Mucosa of rectum (tissue), 2 donors: Measurements from ENCODE around the gene ZNF550.
A peak's percentile ranks its signal among the peaks of the same experiment; 100 is the strongest.

Experiments used
- H3K27ac ChIP-seq, 2 donors: one replicate each; pipeline ENCODE4 v1.7.0; 2013; ENCODE audit warnings: inconsistent platforms in 2 of 2, low read depth in 2 of 2, low read length in 2 of 2
- H3K27me3 ChIP-seq, 2 donors: one replicate each; pipeline ENCODE4 v1.7.0; 2013; ENCODE audit warnings: low read length in 2 of 2; ENCODE audit not compliant: control insufficient read depth in 2 of 2, insufficient read depth in 2 of 2
- H3K36me3 ChIP-seq, 2 donors: one replicate each; pipeline ENCODE4 v1.7.0; 2013; ENCODE audit warnings: low read length in 2 of 2; ENCODE audit not compliant: control insufficient read depth in 2 of 2, insufficient read depth in 2 of 2
- H3K4me1 ChIP-seq, 2 donors: one replicate each; pipeline ENCODE4 v1.7.0; 2013; ENCODE audit warnings: low read length in 2 of 2, mild to moderate bottlenecking in 1 of 2; ENCODE audit not compliant: control insufficient read depth in 2 of 2, insufficient read depth in 2 of 2
- H3K4me3 ChIP-seq, 2 donors: one replicate each; pipeline ENCODE4 v1.7.0; 2013; ENCODE audit warnings: low read length in 2 of 2
- H3K9ac ChIP-seq, 2 donors: one replicate each; pipeline ENCODE4 v1.7.0; 2013; ENCODE audit warnings: low read length in 2 of 2, low read depth in 1 of 2, mild to moderate bottlenecking in 1 of 2
- H3K9me3 ChIP-seq, 2 donors: one replicate each; pipeline ENCODE4 v1.7.0; 2013; ENCODE audit warnings: low read length in 2 of 2; ENCODE audit not compliant: control insufficient read depth in 2 of 2
- donor health status: healthy.
- donor health status: Normal muscosa, but diverticular disease.

ZNF550 gene

GRCh38 chr19:57559404-57560025 lies at the start of gene ZNF550:
ZNF550 (minus strand) TSS chr19:57559863; CDS start chr19:57559682, 181 bp downstream.
- peak within 1 kb of the TSS; percentile 88 to 89 for H3K4me3 ChIP-seq
- peaks cover 16 to 19% of the 10 kb centered on the region in 2 donors for H3K36me3 ChIP-seq
- H3K27ac ChIP-seq = peak within 1 kb of the TSS in 1 of 2 donors; percentile 12
- peaks cover 12 to 19% of the 10 kb centered on the region in 2 donors for H3K9me3 ChIP-seq
- peaks cover 6 to 10% of the 10 kb centered on the region in 2 donors for H3K4me1 ChIP-seq
- H3K27me3 ChIP-seq = no peaks in the 10 kb centered on the region
- peak within 1 kb of the TSS; percentile 79 to 82 for H3K9ac ChIP-seq

GRCh38 chr19:57606931-57607330 lies 47.3 kb upstream of the ZNF550 start:
- Histone ChIP-seq H3K27me3 (no peaks in the 10 kb centered on the region), H3K9me3 (peaks cover 33 to 40% of the 10 kb centered on the region in 2 donors), H3K4me1 (no peaks in the 10 kb centered on the region), H3K9ac (no peak overlapping the region), H3K4me3 (no peak overlapping the region), H3K27ac (no peak overlapping the region), H3K36me3 (peaks cover 29 to 37% of the 10 kb centered on the region in 2 donors)

GRCh38 chr19:57599761-57600383 lies 40.2 kb upstream of the ZNF550 start, which contains the start of gene ZNF530:
ZNF530 (plus strand) TSS chr19:57599885; CDS start chr19:57604346, 4,461 bp downstream.
- no peaks in the 10 kb centered on the region for H3K27me3 ChIP-seq
- H3K4me3 ChIP-seq = peak within 1 kb of the TSS; percentile 82
- peaks cover 6 to 7% of the 10 kb centered on the region in 2 donors for H3K4me1 ChIP-seq
- H3K9me3 ChIP-seq = peaks cover 15 to 16% of the 10 kb centered on the region in 2 donors
- H3K27ac ChIP-seq = no peak within 1 kb of the TSS
- peak within 1 kb of the TSS; percentile 32 to 68 for H3K9ac ChIP-seq
- peaks cover 10% of the 10 kb centered on the region in 2 donors for H3K36me3 ChIP-seq

- Histone ChIP-seq H3K27me3 (no peaks in the 10 kb centered on the region), H3K4me3 (peak overlapping the region; percentile 82), H3K4me1 (peaks cover 6 to 7% of the 10 kb centered on the region in 2 donors), H3K27ac (no peak overlapping the region), H3K9me3 (peaks cover 10 to 13% of the 10 kb centered on the region in 2 donors), H3K36me3 (peaks cover 5% of the 10 kb centered on the region in 2 donors), H3K9ac (peak overlapping the region in 1 of 2 donors; percentile 68)
These were observed 39.7 kb upstream of the ZNF550 start for GRCh38 chr19:57599377-57599760.

- H3K9me3 ChIP-seq = peaks cover 26 to 29% of the 10 kb centered on the region in 2 donors
- H3K4me1 ChIP-seq = peaks cover 0 to 2% of the 10 kb centered on the region in 2 donors
- no peak overlapping the region for H3K27ac ChIP-seq
- H3K27me3 ChIP-seq = no peaks in the 10 kb centered on the region
- H3K9ac ChIP-seq = no peak overlapping the region
- H3K4me3 ChIP-seq = no peak overlapping the region
- H3K36me3 ChIP-seq = peaks cover 8 to 26% of the 10 kb centered on the region in 2 donors
These were observed 27.9 kb upstream of the ZNF550 start for GRCh38 chr19:57587529-57587928.

GRCh38 chr19:57583521-57584416 lies 24.1 kb upstream of the ZNF550 start, which contains the start of gene ZIK1:
ZIK1 (plus strand) TSS chr19:57584145; CDS start chr19:57584357, 212 bp downstream.
- Histone ChIP-seq H3K4me3 (peak within 1 kb of the TSS; percentile 52 to 76), H3K27ac (no peak within 1 kb of the TSS), H3K9ac (peak within 1 kb of the TSS in 1 of 2 donors; percentile 20), H3K4me1 (peaks cover 0 to 2% of the 10 kb centered on the region in 2 donors), H3K36me3 (peaks cover 0 to 7% of the 10 kb centered on the region in 2 donors), H3K27me3 (no peaks in the 10 kb centered on the region), H3K9me3 (peaks cover 6 to 12% of the 10 kb centered on the region in 2 donors)

GRCh38 chr19:57583104-57583520 lies 23.4 kb upstream of the ZNF550 start:
- Histone ChIP-seq H3K27ac (no peak overlapping the region), H3K9ac (no peak overlapping the region), H3K9me3 (peaks cover 3 to 10% of the 10 kb centered on the region in 2 donors)

GRCh38 chr19:57578487-57579205 lies 19.0 kb upstream of the ZNF550 start, which contains the start of gene ZNF416:
ZNF416 (minus strand) TSS chr19:57578911; CDS start chr19:57578704, 207 bp downstream.
- Histone ChIP-seq H3K4me3 (peak within 1 kb of the TSS; percentile 79 to 92), H3K27ac (peak within 1 kb of the TSS; percentile 27 to 70), H3K9ac (peak within 1 kb of the TSS; percentile 70 to 78), H3K9me3 (peaks cover 26 to 32% of the 10 kb centered on the region in 2 donors), H3K36me3 (peaks cover 23 to 36% of the 10 kb centered on the region in 2 donors), H3K4me1 (peaks cover 7 to 8% of the 10 kb centered on the region in 2 donors), H3K27me3 (no peaks in the 10 kb centered on the region)

More at GRCh38 chr19:57583104-57583520, 23.4 kb upstream of the ZNF550 start:
- Histone ChIP-seq H3K27me3 (no peaks in the 10 kb centered on the region), H3K4me1 (peaks cover 2 to 4% of the 10 kb centered on the region in 2 donors), H3K36me3 (peaks cover 0 to 2% of the 10 kb centered on the region in 2 donors), H3K4me3 (peak overlapping the region; percentile 52 to 76)

GRCh38 chr19:57576661-57577060 lies 17.0 kb upstream of the ZNF550 start:
- Histone ChIP-seq H3K4me3 (peak overlapping the region in 1 of 2 donors; percentile 20), H3K27me3 (no peaks in the 10 kb centered on the region), H3K4me1 (peaks cover 6 to 7% of the 10 kb centered on the region in 2 donors), H3K27ac (no peak overlapping the region), H3K9me3 (peaks cover 45 to 49% of the 10 kb centered on the region in 2 donors), H3K9ac (no peak overlapping the region), H3K36me3 (peaks cover 37 to 56% of the 10 kb centered on the region in 2 donors)
